HCEC 1CT (cell line): ENCODE measurements around the gene RAMP3.
"Not testable (repeated sequence)": the region's sequence is repeated elsewhere in the genome, so short reads cannot be mapped to it uniquely, and the experiment has no call there.

Experiments used
- DNase-seq: peaks from one replicate; pipeline ENCODE4 v3.0.0-alpha.2; 2017

The RAMP3 gene, protein sequence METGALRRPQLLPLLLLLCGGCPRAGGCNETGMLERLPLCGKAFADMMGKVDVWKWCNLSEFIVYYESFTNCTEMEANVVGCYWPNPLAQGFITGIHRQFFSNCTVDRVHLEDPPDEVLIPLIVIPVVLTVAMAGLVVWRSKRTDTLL

DNA sequence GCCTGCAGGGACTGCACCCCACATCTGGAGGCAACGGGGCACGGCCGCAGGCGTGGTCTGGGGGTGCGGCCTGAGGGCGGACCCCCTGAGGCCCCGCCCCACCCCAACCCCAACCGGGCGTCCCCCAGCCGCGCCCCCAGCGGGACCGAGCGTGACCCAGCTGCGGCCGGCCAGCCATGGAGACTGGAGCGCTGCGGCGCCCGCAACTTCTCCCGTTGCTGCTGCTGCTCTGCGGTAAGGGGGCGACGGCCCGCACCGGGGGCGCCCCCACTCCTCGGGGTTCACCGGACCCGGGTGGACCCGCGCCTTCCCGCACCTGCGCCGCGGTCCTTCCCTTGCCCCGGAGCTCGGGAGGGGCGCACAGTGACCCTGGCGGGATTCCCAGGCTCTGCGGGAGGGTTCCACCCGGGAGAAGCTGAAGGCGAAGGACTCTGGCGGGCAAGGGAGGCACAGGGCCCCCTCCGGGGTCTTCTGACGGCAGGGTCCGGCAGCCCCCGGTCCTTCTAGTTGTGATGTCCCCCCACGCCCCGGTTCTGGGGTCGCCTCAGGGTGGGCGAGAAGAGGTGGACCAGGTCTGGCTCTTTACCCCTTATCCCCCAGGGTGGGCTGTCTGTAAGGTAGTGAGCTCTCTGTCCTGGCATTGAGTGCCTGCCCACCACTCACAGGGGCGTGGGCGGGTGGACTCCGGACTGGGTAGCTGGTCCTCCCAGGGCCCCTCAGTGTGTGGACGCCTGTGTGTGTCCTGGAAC, at the start of gene RAMP3:
Gene RAMP3 (plus strand): TSS at position 139 of the 749 bp plus-strand sequence. CDS start 38 bp downstream, at position 177.
- DNase-seq: no peak

DNA sequence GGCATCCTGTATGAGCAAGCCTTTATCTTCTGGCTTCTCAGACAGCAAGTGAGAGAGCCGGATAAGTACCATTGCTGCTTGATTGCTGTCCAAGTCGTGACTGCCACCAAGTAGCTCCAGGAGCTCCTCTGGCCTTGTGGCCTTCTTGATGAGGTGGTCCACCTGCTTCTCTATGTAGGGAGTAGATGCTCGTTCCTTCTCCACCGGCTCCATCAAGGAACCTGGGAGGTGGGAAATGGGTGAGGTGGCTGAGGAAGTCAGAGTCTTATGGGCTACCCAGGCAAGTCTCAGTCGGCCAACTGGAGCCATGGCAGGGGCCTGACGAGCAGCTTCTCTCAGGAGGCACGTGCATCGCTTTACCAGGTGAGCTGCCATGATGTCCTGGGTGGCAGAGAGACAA, 48.7 kb upstream of the RAMP3 start:
- DNase-seq: no peak

DNA sequence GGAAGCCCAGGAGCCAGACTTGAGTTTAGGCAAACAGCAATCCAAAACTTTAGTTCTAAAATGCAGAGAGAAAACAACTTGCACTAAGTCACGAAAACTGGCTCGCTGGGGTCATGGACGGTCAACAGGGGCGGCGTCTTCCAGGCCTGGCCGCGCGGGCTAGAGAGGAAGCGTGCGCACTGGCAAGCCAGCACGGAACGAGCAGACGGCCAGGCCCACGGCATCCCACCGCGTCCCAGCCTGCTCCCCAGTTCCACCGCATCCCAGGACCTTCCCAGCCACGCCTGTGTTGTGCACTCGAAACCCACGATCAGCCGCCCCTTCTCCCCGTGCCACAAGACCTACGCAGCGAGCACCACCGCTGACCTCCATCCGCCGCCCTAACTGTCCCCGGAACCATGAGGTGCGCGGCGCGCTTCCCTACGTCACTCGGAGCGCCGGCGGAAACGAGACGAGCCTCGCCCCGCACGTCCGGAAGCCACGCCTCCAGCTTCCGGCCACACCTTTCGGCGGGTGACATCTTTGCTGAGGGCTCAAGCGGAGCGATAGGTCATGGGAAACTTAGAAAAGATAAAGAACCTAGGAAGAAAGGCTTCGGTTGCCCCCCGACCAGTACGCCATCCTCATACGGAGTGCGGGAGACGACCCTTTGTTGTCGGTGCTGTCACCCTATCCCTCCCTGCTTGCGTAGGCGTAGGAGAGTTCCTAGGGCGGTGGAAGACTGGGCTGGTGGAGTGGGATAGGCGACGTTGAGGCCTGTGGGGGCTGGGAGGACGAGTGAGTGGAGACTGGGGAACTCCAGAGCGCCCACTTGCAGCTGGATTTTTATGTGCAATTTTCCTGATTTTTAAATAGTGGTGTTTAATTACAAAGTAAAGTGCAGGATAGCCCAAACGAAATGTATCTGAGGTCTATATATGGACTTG, 46.0 kb upstream of the RAMP3 start, which contains the start of gene TBRG4:
Gene TBRG4 (minus strand): TSS at position 400 of the 926 bp plus-strand sequence. CDS start 2,460 bp downstream, outside the sequence.
- peak; percentile 92 for DNase-seq

DNA sequence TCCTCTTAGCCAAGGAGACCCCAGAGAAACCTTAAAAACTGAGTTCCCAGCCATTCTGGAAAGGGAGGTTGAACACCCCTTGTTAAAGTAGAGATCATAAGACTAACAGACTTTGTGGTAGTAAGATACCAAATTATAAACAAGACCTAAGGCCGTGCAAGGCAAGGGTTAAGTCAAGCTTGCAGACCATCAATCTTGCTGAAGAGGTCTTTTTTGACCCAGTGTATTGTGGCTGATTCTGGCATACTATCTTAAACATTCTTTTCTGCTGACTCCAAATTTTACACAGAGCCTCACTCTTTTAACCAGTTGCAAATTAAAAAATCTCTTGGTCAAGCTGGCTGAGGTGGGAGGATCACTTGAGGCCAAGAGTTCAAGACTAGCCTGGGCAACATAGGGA, 44.9 kb upstream of the RAMP3 start:
- no peak for DNase-seq

DNA sequence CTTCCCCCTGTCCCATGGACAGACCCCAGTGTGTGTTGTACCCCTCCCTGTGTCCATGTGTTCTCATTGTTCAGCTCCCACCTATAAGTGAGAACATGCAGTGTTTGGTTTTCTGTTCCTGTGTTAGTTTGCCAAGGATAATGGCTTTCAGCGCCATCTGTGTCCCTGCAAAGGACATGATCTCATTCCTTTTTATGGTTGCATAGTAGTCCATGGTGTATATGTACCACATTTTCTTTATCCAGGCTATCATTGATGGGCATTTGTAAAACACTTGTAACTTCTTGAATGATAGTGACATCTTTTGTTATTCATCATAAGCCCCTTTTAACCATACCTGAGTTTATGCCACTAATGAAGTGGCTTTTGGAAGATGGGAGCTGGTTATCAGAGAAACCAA, 43.3 kb upstream of the RAMP3 start:
- not testable (repeated sequence) for DNase-seq

DNA sequence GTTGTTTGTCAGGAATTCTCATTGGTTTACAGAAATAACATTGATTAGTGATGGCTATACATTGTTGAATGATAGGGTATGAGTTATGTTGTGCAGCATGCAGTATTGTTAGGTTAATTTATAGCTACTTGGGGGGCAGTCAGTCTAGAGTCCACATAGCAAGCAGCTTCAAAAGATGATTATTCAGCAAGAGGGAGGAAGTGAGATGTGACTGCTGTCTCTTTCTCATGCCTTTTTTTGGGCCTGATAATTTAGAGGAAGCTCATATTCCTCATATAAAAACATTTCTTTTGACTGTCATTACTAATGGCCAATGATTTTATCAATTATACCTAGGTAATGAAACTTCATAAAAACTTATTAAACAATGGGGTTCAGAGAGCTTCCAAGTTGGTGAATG, 42.7 kb upstream of the RAMP3 start:
- no peak for DNase-seq

DNA sequence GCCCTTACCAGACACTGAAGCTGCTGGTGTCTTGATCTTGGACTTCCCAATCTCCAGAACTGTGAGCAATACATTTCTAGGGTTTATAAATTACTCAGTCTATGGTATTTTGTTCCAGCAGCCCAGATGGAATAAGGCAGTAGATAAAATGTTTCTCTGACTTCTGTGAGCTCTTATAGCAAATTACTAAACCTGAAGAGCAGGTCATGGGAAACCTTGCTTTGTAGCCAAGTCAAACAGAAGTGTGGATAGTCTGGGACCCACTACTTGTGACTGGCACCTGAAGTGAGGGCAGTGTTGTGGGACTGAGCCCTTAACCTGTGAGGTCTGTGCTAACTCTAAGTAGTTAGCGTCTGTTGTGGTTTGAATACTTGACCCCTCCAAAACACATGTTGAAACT, 41.5 kb upstream of the RAMP3 start:
- no peak for DNase-seq

DNA sequence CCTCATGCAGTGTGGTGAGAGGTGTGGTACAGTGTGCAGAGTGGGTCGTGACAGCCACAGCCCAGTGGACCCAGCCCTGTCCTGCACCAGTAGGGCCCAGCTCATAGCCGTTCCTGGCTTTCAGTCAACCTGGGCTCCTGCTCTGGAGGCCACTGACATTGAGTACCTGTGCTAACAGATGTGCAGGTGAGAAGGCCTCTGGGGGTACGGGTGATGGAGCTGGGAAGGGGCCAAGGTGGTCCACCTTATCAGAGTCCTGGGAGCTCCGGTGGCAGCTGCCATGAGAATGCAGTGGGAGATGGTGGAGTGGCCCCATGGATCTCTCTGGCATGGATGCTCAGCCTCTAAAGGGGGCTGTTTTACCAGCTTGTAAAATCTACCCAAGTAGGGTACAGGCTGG, 40.0 kb upstream of the RAMP3 start:
- DNase-seq: no peak

DNA sequence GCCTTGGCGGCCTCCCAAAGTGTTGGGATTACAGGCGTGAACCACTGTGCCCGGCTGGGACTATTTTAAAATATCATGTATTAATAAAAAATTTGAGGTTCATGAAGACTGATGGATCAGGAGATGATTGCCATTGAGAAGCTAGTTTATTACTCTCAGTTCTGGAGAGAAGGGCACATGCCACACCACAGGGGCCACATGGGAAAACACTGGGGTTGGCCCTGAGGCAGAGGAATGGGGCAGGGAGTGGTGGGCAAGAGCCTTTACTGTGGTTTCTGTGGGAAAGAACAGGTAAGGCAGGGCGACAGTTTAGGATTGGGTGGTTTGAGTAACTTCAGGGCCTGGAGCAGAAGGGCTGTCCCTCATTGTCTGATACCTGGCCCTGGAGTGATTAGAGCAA, 39.3 kb upstream of the RAMP3 start:
- no peak for DNase-seq

DNA sequence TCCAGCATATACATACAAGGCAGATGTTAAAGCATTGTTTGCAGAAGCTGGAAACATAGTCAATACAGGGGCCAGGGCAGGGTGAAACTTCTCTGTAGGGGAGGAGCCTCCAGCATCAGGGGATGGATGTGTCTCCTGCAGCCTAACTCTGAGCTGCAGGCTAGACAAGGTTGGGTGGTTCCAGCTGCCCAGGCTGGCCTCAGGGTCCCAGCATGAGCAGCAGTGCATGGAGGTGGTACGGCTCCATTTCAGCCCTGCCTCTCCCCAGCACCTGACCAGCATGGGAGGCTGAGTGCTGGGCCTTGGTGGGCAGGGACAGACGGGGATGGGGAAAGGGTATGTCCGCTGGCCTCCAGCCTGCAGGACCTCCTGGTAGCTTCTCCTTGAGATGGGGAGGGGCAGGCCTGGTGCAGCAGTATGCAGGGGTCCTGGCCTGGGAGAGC, 38.7 kb upstream of the RAMP3 start:
- DNase-seq: no peak

DNA sequence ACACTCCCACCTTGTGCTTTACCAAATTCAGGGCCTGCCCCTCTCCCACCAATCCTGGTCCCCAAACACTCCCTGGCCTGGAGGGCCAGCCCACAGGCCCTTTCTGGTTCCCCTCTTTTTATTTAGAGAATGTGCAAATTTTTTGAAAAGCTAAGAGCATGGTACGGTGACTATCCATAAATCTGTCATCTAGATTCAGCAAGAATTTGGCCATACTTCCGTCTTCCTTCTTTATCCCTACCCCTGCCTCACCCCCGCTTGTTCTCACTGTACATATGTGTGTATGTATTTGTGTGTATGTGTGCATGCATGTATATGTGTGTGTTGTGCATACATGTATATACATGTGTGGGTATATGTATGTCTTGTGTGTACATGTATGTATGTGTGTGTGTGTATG, 38.0 kb upstream of the RAMP3 start:
- no peak for DNase-seq

DNA sequence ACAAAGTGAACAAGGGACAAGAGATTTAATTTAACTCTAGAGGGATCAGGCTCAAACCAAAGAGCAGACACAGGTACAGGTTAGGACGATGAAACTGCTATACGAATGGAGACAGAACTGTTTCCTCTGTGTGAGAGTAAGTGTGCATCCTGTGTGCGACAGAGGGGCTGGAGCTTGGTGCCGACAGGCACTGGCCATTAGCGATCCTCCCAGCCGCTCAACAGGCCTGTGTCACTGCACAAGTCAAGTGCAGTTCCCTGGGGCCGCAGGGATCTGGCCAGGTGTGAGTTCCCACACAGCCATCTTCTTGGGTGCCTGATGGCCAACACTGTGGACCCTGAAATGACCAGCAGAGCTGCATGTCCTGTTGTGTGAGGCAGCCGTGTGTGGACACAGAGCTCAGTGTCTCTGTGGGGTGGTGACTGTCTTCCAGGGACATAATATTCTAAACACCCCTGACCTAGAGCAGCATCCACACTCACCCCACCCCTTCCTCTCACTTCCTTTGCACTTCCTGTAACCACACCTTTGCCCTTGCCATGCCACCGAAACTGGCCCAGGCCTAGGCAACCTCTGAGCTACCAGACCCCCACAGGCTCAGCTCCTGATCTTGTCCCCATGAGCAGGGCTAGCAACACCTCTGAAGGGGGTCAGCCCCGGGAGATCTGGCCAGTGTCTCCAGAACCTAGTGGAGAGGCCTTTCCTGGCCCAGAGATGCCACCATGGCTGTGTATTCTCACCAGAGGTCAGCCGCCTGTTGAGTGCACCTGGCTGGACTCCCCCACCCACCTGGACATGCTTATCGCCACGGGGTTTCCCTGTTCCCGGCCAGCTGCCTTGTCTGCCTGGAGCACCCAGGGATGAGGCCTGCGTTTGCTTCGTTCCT, 34.4 kb upstream of the RAMP3 start:
- no peak for DNase-seq

DNA sequence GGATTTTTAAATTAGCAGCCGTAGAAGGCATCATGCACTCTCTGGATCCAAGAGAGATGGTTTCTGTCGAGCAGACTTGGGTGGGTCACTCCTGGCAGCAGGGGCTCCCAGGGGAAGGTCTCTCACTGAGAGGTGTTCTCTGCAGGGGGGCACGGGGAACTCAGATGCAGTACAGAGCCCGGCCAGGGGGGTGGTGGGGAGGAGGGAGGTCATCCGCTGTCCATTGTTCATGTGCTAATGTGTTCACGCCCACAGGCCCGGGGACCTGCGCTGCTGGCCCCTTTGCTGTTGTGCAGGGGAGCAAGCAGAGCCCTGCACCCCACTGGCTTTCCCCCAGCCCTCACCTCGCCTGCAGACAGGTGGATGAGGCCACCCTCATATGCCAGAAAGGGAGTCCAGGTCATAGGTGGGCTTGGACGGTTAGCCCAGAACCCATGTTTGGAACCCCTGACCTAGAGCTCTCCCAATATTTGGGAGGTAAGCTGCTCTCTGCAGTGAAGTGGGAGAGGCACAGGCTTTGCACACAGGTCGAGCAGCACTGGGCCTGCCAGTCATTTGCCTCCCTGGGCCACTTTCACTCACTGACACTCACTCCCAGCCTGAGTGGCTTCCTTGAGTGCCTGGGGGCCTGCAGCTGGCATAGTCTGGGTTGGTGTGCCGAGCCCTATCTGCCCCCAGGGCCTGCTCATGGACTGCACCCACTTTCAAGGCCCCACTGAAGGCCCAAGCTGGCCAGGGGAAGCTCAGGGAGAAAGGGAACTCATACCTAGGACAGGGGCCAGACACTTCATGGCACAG, 33.5 kb upstream of the RAMP3 start:
- DNase-seq: no peak

DNA sequence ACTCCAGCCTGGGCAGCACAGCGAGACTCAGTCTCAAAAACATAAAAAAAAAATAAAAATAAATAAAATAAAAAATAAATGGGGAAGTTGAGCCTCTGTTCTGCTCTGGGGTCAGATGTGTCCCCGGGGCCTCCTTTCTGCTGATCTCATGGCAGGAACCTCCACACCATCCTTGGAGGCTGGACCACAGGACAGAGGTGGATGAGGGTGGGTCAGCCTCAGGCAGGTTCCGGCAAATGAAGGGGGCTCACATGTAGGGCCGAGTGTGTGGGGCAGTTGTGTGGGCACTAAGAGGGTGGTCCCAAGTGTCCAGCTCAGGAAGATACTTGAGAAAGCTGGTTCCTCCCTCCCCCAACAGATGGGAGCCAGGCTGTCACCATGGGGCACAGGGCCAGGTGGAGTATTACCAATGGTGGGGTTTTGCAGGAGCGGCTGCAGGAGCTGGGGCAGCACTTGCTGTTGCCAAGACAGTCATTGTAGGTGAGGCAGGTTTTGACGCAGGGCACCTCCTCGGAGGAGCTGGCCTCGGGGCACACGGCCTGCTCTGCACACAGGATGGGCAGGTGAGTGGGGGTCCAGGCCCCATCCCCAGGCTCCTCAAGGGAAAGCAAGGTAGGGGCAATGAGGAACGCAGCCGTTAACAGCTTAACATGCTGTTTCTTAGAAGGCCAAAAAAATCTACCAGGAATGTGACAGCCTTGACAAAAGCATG, 32.2 kb upstream of the RAMP3 start:
- no peak for DNase-seq

DNA sequence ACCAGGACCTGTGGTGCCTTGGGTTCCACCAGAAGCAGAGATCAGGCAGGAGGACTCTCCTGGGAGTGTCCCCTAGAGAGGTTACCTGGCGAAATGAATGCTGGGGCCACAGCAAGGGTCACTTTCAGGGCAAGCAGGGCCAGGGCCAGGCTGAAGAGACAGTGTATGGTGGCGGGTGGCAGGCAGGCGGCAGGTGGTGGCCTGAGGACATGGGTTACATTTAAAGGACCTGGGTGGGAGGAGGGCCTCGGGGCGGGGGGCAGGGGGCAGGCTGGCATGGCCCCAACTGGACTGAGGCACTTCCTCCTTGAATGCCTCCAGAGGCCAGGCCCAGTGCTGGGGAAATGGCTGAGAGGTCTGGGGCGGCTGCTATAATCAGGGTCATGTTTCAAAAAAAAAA, 31.4 kb upstream of the RAMP3 start:
- DNase-seq: no peak

DNA sequence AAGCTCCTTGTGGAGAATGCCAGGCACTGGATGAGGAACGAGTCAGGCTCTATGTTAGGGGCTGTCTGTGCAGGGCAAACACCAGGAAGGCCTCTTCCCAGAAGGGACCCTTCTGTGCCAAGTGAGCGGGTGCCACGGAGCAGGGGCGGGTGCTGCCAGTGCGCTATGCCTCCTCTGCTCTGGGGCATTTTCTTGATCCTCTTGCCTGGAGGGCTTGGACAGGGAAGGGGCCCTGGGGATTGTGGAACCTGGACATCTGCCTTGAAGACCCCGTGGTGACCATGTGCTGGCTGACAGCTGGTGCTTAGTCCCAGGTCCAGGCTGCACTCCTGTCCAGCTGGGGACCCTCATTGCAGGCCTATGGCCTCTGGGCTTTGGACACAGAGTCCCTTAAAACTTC, 30.7 kb upstream of the RAMP3 start:
- DNase-seq: no peak

DNA sequence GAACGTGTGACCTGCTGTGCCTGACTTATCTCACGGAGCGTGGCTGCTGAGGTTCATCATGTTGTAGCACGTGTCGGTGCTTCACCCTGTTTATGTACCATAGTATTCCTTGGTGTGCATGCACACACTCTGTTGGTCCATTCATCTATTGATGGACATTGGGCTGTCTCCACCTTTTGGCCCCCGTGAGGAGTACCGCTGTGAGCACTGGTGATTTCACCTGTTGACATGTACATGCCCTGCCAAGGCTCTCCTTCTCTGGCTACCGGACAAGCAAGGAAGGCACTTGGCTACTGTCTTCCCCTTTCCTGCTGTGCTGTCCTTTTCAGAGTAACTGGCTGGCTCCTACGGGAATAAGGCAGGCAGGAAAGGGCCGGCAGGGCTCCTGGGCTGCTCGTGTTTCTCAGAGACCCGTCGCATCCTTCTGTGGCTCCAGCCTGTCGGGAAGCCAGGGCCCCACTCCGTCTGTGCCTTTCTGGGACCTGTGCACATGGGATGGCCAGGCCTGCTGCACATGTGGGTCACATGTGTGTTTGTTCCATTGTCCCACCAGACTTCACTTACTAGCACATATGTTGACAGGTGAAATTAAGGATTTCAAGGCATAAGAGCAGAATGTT, 28.3 kb upstream of the RAMP3 start:
- DNase-seq: no peak

DNA sequence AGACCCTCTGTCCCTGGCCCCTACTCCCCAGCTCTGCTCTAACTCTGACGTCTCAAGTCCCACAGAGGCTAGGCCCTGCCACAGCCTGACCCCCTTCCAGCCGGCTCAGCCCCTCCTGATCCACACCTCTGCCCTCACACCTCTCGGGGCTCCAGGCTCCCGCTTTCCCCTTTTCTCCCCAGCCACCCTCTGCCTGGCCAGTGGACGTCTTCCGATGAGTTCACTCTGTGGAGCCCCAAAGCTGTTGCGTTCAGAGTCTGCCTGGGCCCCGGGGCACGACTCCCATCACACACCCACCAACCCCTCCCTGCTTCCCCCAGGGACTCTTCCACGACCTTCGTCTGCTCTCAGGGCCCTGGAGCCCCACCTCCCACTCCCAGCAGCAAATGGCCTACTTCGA, 27.7 kb upstream of the RAMP3 start:
- no peak for DNase-seq

DNA sequence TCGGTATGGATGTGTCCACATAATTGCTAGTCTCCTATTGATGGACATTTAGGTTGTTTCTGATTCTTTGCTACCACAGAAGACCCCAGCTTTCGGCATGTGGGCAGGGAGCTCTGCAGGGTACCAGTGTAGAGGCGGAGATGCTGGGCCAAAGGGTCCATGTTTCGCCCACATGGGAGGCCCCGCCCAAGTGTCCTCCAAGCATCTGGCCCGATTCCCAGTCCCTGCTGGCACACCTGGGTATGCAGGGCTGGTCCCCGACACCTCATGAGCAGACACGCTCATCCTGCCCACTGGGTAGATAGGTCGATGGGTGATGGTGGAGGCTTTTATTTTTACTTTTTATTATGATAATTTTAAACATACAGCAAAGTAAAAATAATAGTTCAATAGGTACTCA, 26.7 kb upstream of the RAMP3 start:
- DNase-seq: no peak

DNA sequence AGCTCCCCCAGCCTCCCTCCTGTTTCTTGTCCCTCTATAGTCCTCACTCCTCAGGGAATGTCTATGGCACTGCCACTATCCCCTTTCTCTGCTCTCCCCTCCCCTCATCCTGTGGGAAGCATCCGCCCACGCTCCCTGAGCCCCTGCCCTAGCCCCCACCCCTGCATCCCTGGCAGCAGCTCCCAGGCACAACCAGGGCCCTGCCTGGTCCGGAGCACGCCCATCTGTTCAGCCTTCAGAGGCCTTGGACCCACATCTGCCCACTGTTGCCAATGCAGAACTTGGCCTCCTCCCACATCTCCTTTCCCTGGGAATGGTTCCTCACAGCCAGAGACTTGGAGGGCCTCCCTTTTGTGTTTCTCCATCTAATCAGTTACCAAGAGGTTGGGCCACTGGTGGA, 25.7 kb upstream of the RAMP3 start:
- no peak for DNase-seq
